ENCODE data around the gene ITSN1. TPM values are rescaled to one million over a fixed set of nuclear protein-coding genes. Genes with fewer than 3 reads are reported as not detected.

The ITSN1 gene
- total and polyA plus RNA-seq, 4 donors = 11.2 to 46.0 (median 19.8) TPM

DNA sequence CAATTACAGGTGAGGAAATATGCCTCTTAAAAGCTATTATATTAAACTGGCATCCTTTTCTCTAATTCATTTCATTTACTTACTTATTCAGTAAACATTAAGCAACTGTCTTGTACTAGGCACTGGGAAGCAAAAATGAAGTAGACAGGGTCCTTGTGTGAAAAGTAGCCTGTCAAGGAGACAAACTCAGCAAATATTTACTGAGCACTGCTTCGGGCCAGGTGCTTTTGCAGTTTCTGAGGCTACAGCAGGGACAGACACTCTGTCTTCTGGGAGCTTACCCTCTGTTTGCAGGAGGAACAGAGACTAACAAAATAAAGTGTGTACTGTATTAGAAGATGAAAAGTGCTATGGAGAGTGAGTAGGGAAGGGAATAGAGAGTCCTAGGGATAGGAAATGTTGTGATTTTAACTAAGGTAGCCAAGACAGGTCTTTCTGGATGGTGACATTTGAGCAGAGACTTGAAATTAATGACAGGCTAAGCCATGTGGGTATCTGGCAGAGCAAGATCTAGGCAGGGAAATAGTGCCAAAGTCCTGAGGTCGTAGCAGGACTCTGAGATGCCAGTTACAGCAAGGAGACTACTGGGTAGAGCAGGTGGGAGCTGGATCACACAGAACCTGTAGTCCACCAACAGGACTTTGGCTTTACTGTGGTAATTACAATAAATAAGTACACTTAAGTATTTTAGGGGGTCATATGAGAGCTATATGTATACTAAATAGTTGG lies 133.0 kb downstream of the ITSN1 start:
- H3K27ac ChIP-seq (ENCODE audit: low read depth in 1 of 2, low read length in 1 of 2) = no peak overlapping the region
- H3K27me3 ChIP-seq (ENCODE audit: control insufficient read depth in 3 of 3, insufficient read depth in 3 of 3, low read length in 2 of 3) = no peaks in the 10 kb centered on the region
- H3K4me3 ChIP-seq = no peak overlapping the region
- TF ChIP-seq, protein P1, sequence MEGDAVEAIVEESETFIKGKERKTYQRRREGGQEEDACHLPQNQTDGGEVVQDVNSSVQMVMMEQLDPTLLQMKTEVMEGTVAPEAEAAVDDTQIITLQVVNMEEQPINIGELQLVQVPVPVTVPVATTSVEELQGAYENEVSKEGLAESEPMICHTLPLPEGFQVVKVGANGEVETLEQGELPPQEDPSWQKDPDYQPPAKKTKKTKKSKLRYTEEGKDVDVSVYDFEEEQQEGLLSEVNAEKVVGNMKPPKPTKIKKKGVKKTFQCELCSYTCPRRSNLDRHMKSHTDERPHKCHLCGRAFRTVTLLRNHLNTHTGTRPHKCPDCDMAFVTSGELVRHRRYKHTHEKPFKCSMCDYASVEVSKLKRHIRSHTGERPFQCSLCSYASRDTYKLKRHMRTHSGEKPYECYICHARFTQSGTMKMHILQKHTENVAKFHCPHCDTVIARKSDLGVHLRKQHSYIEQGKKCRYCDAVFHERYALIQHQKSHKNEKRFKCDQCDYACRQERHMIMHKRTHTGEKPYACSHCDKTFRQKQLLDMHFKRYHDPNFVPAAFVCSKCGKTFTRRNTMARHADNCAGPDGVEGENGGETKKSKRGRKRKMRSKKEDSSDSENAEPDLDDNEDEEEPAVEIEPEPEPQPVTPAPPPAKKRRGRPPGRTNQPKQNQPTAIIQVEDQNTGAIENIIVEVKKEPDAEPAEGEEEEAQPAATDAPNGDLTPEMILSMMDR (IDR thresholded peaks at IDR 0.05; ENCODE audit: control extremely low read depth, extremely low read depth) = no peak
- peaks cover 4 to 43% (median 20%) of the 10 kb centered on the region in 4 donors for H3K36me3 ChIP-seq (ENCODE audit: control insufficient read depth in 4 of 4, insufficient read depth in 4 of 4, low read length in 4 of 4)
- WGBS, 2 donors = 75 to 91% methylated on average over 2 of the region's 2 CpGs
- ATAC-seq (ENCODE audit: insufficient read depth, low FRiP score) (no peak), DNase-seq (no peak)
- H3K9me3 ChIP-seq (ENCODE audit: control insufficient read depth in 4 of 4, insufficient read depth in 3 of 4, low read length in 3 of 4) = no peaks in the 10 kb centered on the region
- no peaks in the 10 kb centered on the region for H3K4me1 ChIP-seq (ENCODE audit: control insufficient read depth in 5 of 5, insufficient read depth in 5 of 5, low read length in 5 of 5)
- no peak overlapping the region for H3K9ac ChIP-seq (ENCODE audit: insufficient read depth in 1 of 2, low read length in 2 of 2)

DNA sequence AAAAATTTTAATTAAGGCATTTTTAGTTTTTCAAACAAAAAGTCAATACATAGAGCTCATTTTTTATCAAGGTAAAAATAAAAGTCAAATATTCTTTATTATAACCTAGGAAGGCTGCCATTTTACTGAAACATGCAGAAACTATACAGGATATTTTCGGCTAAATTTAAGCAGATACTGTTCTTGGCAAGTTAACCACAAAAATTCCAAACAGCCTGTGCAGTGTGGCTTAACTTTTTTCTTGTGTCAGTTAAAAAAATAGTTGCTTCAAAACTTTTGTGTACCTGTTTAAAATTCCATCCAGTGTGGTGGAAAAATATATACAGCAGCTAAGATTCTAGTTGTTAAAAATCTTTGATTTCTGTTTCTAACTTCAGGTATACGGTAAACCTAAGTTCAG lies 138.3 kb downstream of the ITSN1 start:
- H3K4me1 ChIP-seq (ENCODE audit: control insufficient read depth in 5 of 5, insufficient read depth in 5 of 5, low read length in 5 of 5) = no peaks in the 10 kb centered on the region
- H3K36me3 ChIP-seq (ENCODE audit: control insufficient read depth in 4 of 4, insufficient read depth in 4 of 4, low read length in 4 of 4) = peaks cover 0 to 15% (median 7%) of the 10 kb centered on the region in 4 donors
- H3K4me3 ChIP-seq = no peak overlapping the region
- DNase-seq = no peak
- no peaks in the 10 kb centered on the region for H3K9me3 ChIP-seq (ENCODE audit: control insufficient read depth in 4 of 4, insufficient read depth in 3 of 4, low read length in 3 of 4)
- no peak overlapping the region for H3K27ac ChIP-seq (ENCODE audit: low read depth in 1 of 2, low read length in 1 of 2)
- ATAC-seq (ENCODE audit: insufficient read depth, low FRiP score) = no peak
- 92% methylated on average over 2 of the region's 2 CpGs for WGBS, 2 donors
- H3K27me3 ChIP-seq (ENCODE audit: control insufficient read depth in 3 of 3, insufficient read depth in 3 of 3, low read length in 2 of 3) = no peaks in the 10 kb centered on the region
- H3K9ac ChIP-seq (ENCODE audit: insufficient read depth in 1 of 2, low read length in 2 of 2) = no peak overlapping the region
- TF ChIP-seq, protein P1 (IDR thresholded peaks at IDR 0.05; ENCODE audit: control extremely low read depth, extremely low read depth) = no peak

DNA sequence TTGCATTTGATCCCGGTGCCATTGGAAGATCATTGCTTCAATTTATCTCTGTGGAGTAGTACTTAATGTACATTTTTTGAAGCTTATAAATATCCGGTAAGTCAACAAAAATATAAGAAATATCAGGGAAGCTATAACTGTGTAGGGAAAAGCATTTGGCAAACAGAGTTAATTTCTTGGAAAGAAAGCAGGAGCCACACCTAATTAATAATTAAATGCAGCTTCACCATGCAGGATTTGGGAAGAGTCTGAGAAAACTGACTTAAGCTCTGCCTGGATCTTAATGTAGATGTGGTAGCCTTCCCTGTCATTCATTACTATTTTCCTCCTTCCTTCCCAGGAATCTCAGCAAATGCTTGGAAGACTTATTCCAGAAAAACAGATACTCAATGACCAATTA lies 138.8 kb downstream of the ITSN1 start:
- no peaks in the 10 kb centered on the region for H3K4me1 ChIP-seq (ENCODE audit: control insufficient read depth in 5 of 5, insufficient read depth in 5 of 5, low read length in 5 of 5)
- WGBS, 2 donors = 93 to 94% methylated on average over 2 of the region's 2 CpGs
- H3K9me3 ChIP-seq (ENCODE audit: control insufficient read depth in 4 of 4, insufficient read depth in 3 of 4, low read length in 3 of 4) = no peaks in the 10 kb centered on the region
- no peaks in the 10 kb centered on the region for H3K27me3 ChIP-seq (ENCODE audit: control insufficient read depth in 3 of 3, insufficient read depth in 3 of 3, low read length in 2 of 3)
- ATAC-seq (ENCODE audit: insufficient read depth, low FRiP score) (no peak), DNase-seq (no peak)
- no peak overlapping the region for H3K27ac ChIP-seq (ENCODE audit: low read depth in 1 of 2, low read length in 1 of 2)
- H3K4me3 ChIP-seq = no peak overlapping the region
- TF ChIP-seq, protein P1 (IDR thresholded peaks at IDR 0.05; ENCODE audit: control extremely low read depth, extremely low read depth) = no peak
- peaks cover 0 to 12% (median 6%) of the 10 kb centered on the region in 4 donors for H3K36me3 ChIP-seq (ENCODE audit: control insufficient read depth in 4 of 4, insufficient read depth in 4 of 4, low read length in 4 of 4)
- no peak overlapping the region for H3K9ac ChIP-seq (ENCODE audit: insufficient read depth in 1 of 2, low read length in 2 of 2)

Data from lung (tissue), 12 donors.